ENCODE data around the gene UTP4. TPM values are rescaled to one million over a fixed set of nuclear protein-coding genes. Genes with fewer than 3 reads are reported as not detected.

UTP4 gene
- total RNA-seq, 1 donor from 2014 or later, result 48.0 TPM

DNA sequence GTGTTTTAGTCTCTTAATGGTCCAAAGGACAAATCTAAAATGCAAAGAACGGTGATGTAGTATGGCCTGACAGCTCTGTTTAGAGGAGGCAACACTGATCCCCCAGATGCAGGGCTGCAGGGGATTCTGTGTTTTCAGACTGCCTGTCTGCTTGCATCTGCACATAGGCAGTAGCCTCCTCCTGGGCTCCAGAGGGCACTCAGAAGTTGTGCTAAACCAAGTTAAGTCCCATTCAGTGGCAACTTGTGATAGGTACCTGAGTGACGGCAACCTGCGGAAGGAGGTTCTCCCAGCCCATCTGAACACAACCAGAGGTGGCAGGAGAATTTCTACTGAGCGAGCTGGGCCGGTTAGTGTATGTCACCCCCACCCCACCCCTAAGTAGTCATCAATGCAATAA lies 17.1 kb upstream of the UTP4 start:
- no peaks in the 10 kb centered on the region for H3K4me1 Mint-ChIP-seq
- H3K9me3 Mint-ChIP-seq, result no peaks in the 10 kb centered on the region
- peaks cover 24% of the 10 kb centered on the region for H3K36me3 Mint-ChIP-seq
- H3K4me3 Mint-ChIP-seq, result no peak overlapping the region
- no peaks in the 10 kb centered on the region for H3K27me3 Mint-ChIP-seq (ENCODE audit: low read depth)
- DNase-seq (ENCODE audit: low spot score in 2 of 2, unreplicated experiment in 2 of 2), result no peak
- TF ChIP-seq, protein P1, sequence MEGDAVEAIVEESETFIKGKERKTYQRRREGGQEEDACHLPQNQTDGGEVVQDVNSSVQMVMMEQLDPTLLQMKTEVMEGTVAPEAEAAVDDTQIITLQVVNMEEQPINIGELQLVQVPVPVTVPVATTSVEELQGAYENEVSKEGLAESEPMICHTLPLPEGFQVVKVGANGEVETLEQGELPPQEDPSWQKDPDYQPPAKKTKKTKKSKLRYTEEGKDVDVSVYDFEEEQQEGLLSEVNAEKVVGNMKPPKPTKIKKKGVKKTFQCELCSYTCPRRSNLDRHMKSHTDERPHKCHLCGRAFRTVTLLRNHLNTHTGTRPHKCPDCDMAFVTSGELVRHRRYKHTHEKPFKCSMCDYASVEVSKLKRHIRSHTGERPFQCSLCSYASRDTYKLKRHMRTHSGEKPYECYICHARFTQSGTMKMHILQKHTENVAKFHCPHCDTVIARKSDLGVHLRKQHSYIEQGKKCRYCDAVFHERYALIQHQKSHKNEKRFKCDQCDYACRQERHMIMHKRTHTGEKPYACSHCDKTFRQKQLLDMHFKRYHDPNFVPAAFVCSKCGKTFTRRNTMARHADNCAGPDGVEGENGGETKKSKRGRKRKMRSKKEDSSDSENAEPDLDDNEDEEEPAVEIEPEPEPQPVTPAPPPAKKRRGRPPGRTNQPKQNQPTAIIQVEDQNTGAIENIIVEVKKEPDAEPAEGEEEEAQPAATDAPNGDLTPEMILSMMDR (IDR thresholded peaks at IDR 0.05; ENCODE audit: unreplicated experiment), result no peak
- no peak overlapping the region for H3K27ac Mint-ChIP-seq

DNA sequence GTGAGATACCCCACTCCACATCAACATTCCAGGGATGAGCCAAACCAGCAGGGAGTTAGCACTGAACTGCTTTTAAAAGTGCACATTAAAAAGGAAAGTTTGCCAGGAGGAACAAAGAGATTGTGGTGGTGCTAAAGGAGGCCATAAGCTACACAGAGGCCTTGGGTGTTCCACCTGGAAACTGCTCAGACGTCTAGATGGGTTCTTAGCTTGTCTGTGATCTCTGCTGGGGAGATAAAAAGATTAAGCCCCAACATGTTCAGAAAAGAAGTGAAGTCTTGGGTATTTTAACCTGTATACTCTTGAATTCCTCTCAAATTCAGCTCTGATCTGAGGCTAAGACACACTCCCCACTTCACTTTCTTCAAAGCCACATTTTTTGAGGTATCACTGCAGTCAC lies 16.6 kb upstream of the UTP4 start:
- no peak overlapping the region for H3K27ac Mint-ChIP-seq
- peaks cover 24% of the 10 kb centered on the region for H3K36me3 Mint-ChIP-seq
- H3K9me3 Mint-ChIP-seq, result no peaks in the 10 kb centered on the region
- TF ChIP-seq, protein P1 (IDR thresholded peaks at IDR 0.05; ENCODE audit: unreplicated experiment), result no peak
- no peaks in the 10 kb centered on the region for H3K27me3 Mint-ChIP-seq (ENCODE audit: low read depth)
- H3K4me1 Mint-ChIP-seq, result no peaks in the 10 kb centered on the region
- DNase-seq (ENCODE audit: low spot score in 2 of 2, unreplicated experiment in 2 of 2), result no peak
- no peak overlapping the region for H3K4me3 Mint-ChIP-seq

DNA sequence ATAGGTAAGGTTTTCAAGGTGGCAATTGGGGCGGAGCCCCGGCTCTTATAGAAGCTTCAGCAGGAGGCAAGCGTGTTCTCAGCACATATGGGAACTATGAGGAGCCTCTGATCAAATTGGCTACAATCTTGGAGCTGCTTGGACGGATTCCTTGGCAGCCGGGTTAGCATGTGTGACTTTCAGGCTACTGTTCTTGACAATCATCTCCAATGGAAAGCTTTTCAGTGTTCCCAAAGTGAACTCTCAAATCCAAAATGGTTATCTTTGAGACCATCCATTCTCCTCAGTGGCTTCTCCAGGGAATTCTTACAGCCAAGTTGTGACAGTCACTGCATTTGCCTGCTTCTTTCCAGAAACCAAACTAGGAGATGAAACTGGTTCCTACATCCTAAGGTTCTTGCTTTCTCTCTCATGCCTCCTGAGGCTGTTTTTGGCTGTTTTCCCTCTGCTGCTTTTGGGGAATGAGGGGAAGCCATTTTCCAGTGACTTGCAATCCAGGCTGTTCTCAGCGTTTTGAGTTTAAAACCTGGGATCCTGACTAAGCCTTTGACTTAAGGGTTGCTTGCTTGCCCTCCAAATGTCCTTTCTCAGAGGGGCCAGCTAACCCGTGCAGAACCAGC lies 16.1 kb upstream of the UTP4 start:
- Mint-ChIP-seq H3K27ac (no peak overlapping the region), H3K36me3 (peaks cover 28% of the 10 kb centered on the region)
- no peak for DNase-seq (ENCODE audit: low spot score in 2 of 2, unreplicated experiment in 2 of 2)

DNA sequence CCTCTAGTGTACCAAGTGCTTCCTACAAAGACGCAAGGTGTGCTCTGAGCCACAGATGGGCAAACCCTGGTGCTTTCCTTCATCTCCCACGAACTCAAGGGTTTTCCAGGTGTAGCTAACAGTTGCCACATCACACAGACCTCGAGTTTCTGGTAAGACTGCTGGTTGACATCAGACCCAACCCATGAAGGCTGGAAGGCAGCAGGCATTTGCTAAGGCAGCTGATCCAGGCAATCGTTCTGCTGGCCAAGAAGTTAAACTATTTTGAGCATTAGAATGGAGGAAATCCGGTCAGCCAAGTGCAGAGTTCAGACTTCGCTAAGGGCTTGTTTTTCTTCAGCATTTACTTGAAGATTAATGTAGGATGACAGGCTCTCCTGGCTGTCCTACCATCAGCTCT lies 15.5 kb upstream of the UTP4 start:
- no peaks in the 10 kb centered on the region for H3K9me3 Mint-ChIP-seq
- peaks cover 29% of the 10 kb centered on the region for H3K36me3 Mint-ChIP-seq
- DNase-seq (ENCODE audit: low spot score in 2 of 2, unreplicated experiment in 2 of 2), result no peak
- no peak overlapping the region for H3K27ac Mint-ChIP-seq
- no peak overlapping the region for H3K4me3 Mint-ChIP-seq
- TF ChIP-seq, protein P1 (IDR thresholded peaks at IDR 0.05; ENCODE audit: unreplicated experiment), result no peak
- no peaks in the 10 kb centered on the region for H3K27me3 Mint-ChIP-seq (ENCODE audit: low read depth)
- H3K4me1 Mint-ChIP-seq, result no peaks in the 10 kb centered on the region

More for the DNA sequence above, 16.1 kb upstream of the UTP4 start:
- no peaks in the 10 kb centered on the region for H3K27me3 Mint-ChIP-seq (ENCODE audit: low read depth)
- H3K4me3 Mint-ChIP-seq, result no peak overlapping the region
- no peaks in the 10 kb centered on the region for H3K9me3 Mint-ChIP-seq
- no peaks in the 10 kb centered on the region for H3K4me1 Mint-ChIP-seq
- TF ChIP-seq, protein P1 (IDR thresholded peaks at IDR 0.05; ENCODE audit: unreplicated experiment), result no peak

DNA sequence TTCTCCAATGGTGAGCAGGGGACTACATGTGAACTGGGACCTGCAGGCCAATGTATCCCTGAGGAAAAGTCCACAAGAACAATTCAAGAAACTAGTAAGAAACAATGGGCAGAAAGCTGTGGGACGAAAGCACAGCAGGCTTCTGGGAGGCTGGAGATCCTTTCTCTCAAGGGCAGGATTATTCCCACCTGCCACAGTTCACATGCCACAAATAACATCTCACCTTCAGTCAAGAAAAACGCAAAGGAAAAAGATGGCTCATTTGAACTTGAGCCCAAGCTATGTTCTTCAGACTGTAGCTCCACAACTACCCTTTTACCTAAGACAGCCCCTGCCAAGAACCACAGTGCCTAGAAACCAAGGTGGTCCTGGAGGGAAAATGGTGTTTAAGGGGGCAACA lies 14.0 kb upstream of the UTP4 start:
- H3K4me1 Mint-ChIP-seq, result no peaks in the 10 kb centered on the region
- H3K4me3 Mint-ChIP-seq, result no peak overlapping the region
- no peak for DNase-seq (ENCODE audit: low spot score in 2 of 2, unreplicated experiment in 2 of 2)
- H3K36me3 Mint-ChIP-seq, result peaks cover 31% of the 10 kb centered on the region
- no peaks in the 10 kb centered on the region for H3K9me3 Mint-ChIP-seq
- TF ChIP-seq, protein P1 (IDR thresholded peaks at IDR 0.05; ENCODE audit: unreplicated experiment), result no peak
- no peak overlapping the region for H3K27ac Mint-ChIP-seq
- H3K27me3 Mint-ChIP-seq (ENCODE audit: low read depth), result no peaks in the 10 kb centered on the region

DNA sequence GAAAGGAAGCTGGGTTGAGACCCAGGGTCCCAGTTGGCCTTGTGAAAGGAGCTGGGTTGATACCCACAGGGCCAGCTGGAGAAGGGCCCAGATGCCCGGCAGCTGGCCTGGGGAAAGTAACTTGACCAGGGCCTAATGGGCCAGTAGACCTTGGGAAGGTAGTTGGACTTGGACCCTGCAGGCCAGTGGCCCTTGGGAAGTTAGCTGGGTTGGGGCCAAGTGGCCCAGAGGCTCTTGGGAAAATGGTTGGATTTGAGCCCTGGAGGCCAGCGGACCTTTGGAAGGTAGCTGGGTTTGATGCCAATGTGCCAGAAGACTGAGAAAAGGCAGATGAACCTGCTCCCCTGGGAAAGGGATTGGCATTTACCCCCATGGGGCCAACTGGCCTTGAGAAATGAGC lies 13.5 kb upstream of the UTP4 start:
- H3K36me3 Mint-ChIP-seq, result peaks cover 31% of the 10 kb centered on the region

More for the DNA sequence above, 13.5 kb upstream of the UTP4 start:
- Mint-ChIP-seq H3K9me3 (no peaks in the 10 kb centered on the region), H3K4me3 (no peak overlapping the region), H3K4me1 (no peaks in the 10 kb centered on the region), H3K27ac (no peak overlapping the region), H3K27me3 (ENCODE audit: low read depth) (no peaks in the 10 kb centered on the region)
- no peak for DNase-seq (ENCODE audit: low spot score in 2 of 2, unreplicated experiment in 2 of 2)
- TF ChIP-seq, protein P1 (IDR thresholded peaks at IDR 0.05; ENCODE audit: unreplicated experiment), result no peak

Measured in mesothelial cell of epicardium (in vitro differentiated cells).